ENCODE results near the gene GFM1. TPM values are rescaled to one million over a fixed set of nuclear protein-coding genes. Genes with fewer than 3 reads are reported as not detected.
A peak's percentile ranks its signal among the peaks of the same experiment; 100 is the strongest.

The GFM1 gene
- total RNA-seq, 8 experiments from 2014 or later, result 33.6 to 90.1 (median 42.9) TPM

DNA sequence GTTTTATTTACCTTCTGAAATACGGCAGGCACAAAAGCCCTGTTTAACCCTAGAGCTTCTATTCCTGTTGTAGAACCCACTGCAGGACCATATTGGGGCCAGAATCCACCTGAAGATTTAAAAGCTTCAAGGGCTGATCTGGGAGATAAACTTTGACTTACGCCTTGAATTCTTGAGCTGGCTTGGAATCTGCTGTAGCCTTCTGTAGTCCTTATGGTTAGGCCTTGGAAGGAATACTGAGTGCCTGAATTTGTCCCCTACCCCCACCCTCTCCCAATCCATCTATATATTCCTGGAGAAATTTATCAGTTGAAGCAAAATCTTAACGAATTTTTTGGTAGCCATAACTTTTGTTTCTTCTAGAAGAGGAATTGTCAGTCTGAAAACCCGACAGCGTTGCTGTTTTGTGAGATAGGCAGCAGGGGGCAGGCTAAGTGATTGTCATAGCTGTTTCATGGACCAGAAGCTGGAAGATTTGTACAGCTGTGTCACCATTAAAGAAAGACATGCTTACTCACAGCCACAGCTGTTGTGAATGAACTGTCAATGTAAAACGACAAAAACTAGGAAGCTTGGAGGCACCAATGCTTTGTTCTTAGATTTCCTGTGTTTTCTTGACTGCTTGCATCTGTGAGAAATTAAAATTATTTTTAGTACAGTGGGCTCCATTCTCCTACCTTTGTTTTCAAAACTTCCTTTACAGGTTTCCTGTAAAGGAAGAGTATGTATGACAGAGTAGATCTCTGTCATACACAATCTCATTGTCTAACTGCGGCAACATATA, 15.3 kb downstream of the GFM1 start:
- in situ Hi-C loops (cut with MboI; ENCODE audit: low pct_unique_long_range_greater_than_20kb in 2 of 9, low sequenced_read_pairs in 9 of 9, unreplicated experiment in 9 of 9), result loop anchor here in 4 of 9 experiments (5.0 to 25.0 kb wide), 3 partner anchors 128 to 603 kb away; no protein-coding TSS in a partner anchor
- Histone ChIP-seq H3K4me1 (replicated peaks in 1 of 2) (no peaks in the 10 kb centered on the region), H3K27ac (no peak overlapping the region), H3K4me3 (no peak overlapping the region)
- 18 to 80% (median 54%) methylated on average over 1 to 7 of the region's 7 CpGs for WGBS, 10 experiments
- ATAC-seq (replicated peaks in 6 of 8), result peak in 7 of 8 experiments; percentile 34 to 89 (median 77)

DNA sequence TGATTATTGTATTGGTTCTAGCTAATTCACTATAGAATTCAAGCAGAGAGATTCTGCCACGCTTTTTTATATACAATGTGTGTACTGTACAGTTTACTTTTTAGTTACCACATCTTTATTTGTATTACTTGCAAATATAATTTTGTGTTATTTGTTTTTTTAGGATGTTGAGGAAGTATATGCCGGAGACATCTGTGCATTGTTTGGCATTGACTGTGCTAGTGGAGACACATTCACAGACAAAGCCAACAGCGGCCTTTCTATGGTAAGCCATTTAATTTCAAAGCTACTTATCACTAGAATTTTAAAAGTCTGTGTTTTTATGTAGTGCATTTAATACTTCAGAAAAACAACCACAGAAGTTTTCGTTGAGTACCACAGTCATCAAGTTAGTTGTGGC, 16.4 kb downstream of the GFM1 start:
- H3K4me3 ChIP-seq, result no peak overlapping the region
- H3K27ac ChIP-seq, result no peak overlapping the region
- WGBS, 10 experiments, result 83 to 100% (median 100%) methylated on average over 1 to 4 of the region's 4 CpGs; no CpG with 5 or more reads in 1 of the 10 experiments
- in situ Hi-C loops (cut with MboI; ENCODE audit: low pct_unique_long_range_greater_than_20kb in 2 of 9, low sequenced_read_pairs in 9 of 9, unreplicated experiment in 9 of 9), result loop anchor here in 4 of 9 experiments (5.0 to 25.0 kb wide), 3 partner anchors 127 to 602 kb away; no protein-coding TSS in a partner anchor
- no peaks in the 10 kb centered on the region for H3K4me1 ChIP-seq (replicated peaks in 1 of 2)
- no peak for ATAC-seq (replicated peaks in 6 of 8)

DNA sequence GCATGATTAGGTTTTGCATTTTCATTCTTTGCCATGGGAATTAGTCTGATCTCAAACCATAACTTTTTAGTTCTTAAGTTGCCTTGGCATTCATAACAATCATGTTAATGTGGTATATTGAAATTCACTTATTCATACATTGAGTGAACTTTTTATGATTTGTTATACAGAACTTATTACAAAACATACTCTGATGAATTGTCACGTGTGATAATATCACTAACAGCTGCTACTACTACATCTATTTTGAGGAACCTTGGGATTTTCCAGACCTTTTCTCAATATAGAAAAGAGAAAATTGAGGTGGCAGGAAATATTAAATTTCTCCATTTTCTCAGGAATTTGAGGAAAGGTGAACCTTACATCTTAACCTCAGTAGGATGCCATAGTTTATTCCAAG, 18.9 kb downstream of the GFM1 start:
- in situ Hi-C loops (cut with MboI; ENCODE audit: low pct_unique_long_range_greater_than_20kb in 2 of 9, low sequenced_read_pairs in 9 of 9, unreplicated experiment in 9 of 9), result loop anchor here in 4 of 9 experiments (5.0 to 25.0 kb wide), 3 partner anchors 124 to 599 kb away; no protein-coding TSS in a partner anchor
- H3K27ac ChIP-seq, result no peak overlapping the region
- no peak overlapping the region for H3K4me3 ChIP-seq
- no peaks in the 10 kb centered on the region for H3K4me1 ChIP-seq (replicated peaks in 1 of 2)
- no peak for ATAC-seq (replicated peaks in 6 of 8)
- WGBS, 10 experiments, result 50 to 100% (median 100%) methylated on average over 1 of the region's 1 CpG

DNA sequence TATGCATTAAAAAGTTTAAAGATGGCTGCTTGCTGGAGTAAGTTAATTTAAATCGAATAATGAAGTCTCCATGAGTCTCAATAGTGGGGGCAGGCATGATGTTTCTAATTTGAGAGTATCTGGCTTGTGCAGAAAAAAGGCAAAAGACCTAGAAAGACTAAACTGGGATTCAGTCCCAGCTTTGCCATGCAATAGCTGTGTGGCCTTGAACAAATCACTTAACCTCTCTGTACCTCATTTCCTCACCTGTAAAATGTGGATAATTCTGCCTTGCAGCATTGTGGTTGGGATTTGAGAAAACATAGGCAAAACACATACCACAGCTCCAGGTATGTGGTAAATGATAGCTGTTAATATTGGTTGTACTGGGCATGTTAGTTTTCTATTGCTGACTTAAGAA, 19.5 kb downstream of the GFM1 start:
- Histone ChIP-seq H3K27ac (no peak overlapping the region), H3K4me3 (no peak overlapping the region), H3K4me1 (replicated peaks in 1 of 2) (no peaks in the 10 kb centered on the region)
- ATAC-seq (replicated peaks in 6 of 8), result no peak
- 80 to 100% (median 100%) methylated on average over 1 of the region's 1 CpG; no CpG with 5 or more reads in 1 of the 10 experiments for WGBS, 10 experiments
- in situ Hi-C loops (cut with MboI; ENCODE audit: low pct_unique_long_range_greater_than_20kb in 2 of 9, low sequenced_read_pairs in 9 of 9, unreplicated experiment in 9 of 9), result loop anchor here in 4 of 9 experiments (5.0 to 25.0 kb wide), 3 partner anchors 123 to 598 kb away; no protein-coding TSS in a partner anchor

DNA sequence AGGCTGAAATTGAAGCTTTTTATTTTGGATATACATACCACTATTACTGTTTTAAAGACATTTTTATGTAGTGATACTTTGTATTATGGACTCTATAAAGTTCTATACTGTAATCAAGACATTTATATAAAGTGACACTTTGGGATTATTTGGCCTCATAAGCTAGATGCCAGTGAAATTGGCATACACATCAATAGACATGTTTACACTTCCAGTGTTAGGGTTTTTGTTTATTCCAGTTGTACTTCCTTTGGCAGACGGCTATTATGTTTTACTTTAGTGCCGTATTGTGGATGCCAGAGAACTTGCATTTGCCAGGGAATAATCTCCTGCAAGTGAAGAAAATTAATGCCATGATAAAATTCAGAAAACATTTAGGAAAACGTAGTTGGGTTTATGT, 22.1 kb downstream of the GFM1 start:
- ATAC-seq (replicated peaks in 6 of 8), result no peak
- H3K4me3 ChIP-seq, result no peak overlapping the region
- in situ Hi-C loops (cut with MboI; ENCODE audit: low pct_unique_long_range_greater_than_20kb in 2 of 9, low sequenced_read_pairs in 9 of 9, unreplicated experiment in 9 of 9), result loop anchor here in 3 of 9 experiments (25.0 kb wide), 2 partner anchors 121 to 596 kb away; no protein-coding TSS in a partner anchor
- H3K4me1 ChIP-seq (replicated peaks in 1 of 2), result no peaks in the 10 kb centered on the region
- H3K27ac ChIP-seq, result no peak overlapping the region
- 85 to 95% (median 90%) methylated on average over 2 to 3 of the region's 3 CpGs; no CpG with 5 or more reads in 3 of the 10 experiments for WGBS, 10 experiments

DNA sequence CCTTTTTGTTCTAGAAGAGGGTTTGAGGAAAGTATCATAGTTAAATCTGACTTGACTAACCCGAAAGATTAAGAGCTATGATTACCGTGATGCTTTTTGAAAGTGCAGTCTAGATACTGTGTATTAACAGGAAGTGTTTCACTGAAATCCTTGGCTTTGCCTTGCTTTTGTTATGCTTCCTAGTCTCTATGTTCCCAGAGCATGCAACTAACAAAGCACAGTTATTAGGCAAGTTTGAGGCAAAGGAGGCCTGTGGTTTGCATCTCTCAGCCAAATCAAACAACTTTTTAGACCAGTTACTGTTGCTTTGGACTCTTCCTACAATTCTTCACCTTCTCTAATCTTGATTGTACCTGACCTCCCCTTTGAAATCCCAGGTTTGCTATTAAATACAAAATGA, 24.2 kb downstream of the GFM1 start:
- no peak for ATAC-seq (replicated peaks in 6 of 8)
- H3K27ac ChIP-seq, result no peak overlapping the region
- WGBS, 10 experiments, result 88 to 100% (median 100%) methylated on average over 1 to 2 of the region's 2 CpGs; no CpG with 5 or more reads in 2 of the 10 experiments
- in situ Hi-C loops (cut with MboI; ENCODE audit: low pct_unique_long_range_greater_than_20kb in 2 of 9, low sequenced_read_pairs in 9 of 9, unreplicated experiment in 9 of 9), result loop anchor here in 3 of 9 experiments (25.0 kb wide), 2 partner anchors 119 to 594 kb away; no protein-coding TSS in a partner anchor
- H3K4me1 ChIP-seq (replicated peaks in 1 of 2), result no peaks in the 10 kb centered on the region
- H3K4me3 ChIP-seq, result no peak overlapping the region

DNA sequence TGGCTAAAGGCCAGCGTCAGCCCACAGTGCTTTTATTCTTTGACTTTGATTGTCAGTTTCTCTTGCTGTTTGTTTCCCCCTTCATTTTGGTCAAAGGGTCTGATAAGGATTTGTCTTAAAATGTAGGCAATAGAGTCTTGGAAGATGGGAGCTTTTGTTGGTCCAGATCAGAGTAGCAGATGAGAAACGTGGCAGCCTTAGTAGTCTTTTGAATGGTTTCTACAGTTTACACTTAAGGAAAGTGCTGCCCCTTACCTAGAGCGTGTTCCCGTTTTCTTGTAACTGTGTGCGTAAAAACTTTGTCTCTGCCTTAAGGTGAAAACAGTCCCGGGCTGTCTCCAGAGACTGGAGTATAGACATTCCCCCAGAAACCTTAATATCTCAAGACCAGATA, 27.5 kb downstream of the GFM1 start:
- peak in 1 of 8 experiments; percentile 6 for ATAC-seq (replicated peaks in 6 of 8)
- Histone ChIP-seq H3K4me3 (peak overlapping the region in 1 of 5 donors; percentile 25), H3K4me1 (replicated peaks in 1 of 2) (no peaks in the 10 kb centered on the region), H3K27ac (no peak overlapping the region)
- in situ Hi-C loops (cut with MboI; ENCODE audit: low pct_unique_long_range_greater_than_20kb in 2 of 9, low sequenced_read_pairs in 9 of 9, unreplicated experiment in 9 of 9), result loop anchor here in 3 of 9 experiments (25.0 kb wide), 2 partner anchors 115 to 590 kb away; no protein-coding TSS in a partner anchor
- WGBS, 10 experiments, result 7 to 100% (median 46%) methylated on average over 1 to 6 of the region's 6 CpGs; no CpG with 5 or more reads in 1 of the 10 experiments

DNA sequence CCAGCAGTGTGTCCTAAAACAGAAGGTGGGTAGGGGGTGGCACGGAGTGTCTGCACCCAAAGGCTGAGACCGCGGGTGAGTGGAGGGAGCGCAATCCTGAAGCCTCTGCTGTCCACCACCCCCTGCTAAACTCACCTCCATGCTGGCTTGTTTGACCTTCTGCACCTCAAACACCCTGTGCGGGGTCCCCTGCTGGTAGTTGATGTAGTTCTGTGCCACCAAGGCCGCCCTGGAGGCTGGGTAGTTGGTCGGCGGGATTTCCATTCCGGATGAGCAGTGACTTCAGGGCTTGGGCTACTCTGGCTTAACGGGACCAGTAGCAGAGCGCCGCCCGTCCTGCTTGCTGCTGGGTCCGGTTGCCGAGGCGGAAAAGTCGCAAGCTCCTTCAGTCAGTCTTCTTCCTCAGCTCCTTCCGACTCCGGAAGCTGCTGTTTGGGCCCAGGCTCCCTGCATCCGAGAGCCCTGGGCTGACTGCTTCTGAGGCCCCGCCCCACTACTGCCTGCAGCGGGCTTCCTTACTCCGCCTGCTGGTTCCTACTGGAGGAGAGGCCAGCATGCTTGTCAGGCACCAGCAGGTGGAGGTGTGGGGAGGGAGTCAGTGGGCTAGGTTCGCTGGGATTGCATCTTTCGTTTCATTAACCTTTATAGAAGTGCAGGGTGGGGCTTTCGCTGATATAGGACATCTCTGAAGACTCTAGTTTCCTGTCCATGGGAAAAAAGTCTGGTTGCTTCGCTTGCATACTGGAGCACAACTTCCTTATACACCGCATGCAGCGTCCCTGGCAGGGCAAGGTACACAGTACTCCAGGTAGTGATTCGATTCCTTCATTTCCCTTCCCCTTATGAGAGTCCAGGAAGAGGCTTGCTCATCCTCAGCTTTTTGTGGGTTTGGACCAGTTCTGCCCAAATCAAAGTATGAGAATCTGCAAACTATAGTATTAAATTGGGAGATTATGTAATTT, 28.2 kb downstream of the GFM1 start, which contains the start of gene LXN:
Gene LXN, minus strand, starts transcription at position 434 of the 962 bp plus-strand sequence. Its CDS starts 170 bp downstream, at position 264.
- WGBS, 10 experiments, result 25 to 100% (median 72%) methylated on average over 1 to 10 of the region's 30 CpGs
- Histone ChIP-seq H3K4me3 (peak within 1 kb of the TSS in 1 of 5 donors; percentile 25), H3K27ac (no peak within 1 kb of the TSS), H3K4me1 (replicated peaks in 1 of 2) (no peaks in the 10 kb centered on the region)
- ATAC-seq (replicated peaks in 6 of 8), result peak; percentile 34 to 99 (median 75)
- in situ Hi-C loops (cut with MboI; ENCODE audit: low pct_unique_long_range_greater_than_20kb in 2 of 9, low sequenced_read_pairs in 9 of 9, unreplicated experiment in 9 of 9), result loop anchor here in 3 of 9 experiments (25.0 kb wide), 2 partner anchors 115 to 590 kb away; no protein-coding TSS in a partner anchor

GRCh38 chr3:158678687-158679086, 34.4 kb downstream of the GFM1 start:
- WGBS, 10 experiments, result 94 to 100% (median 100%) methylated on average over 1 to 2 of the region's 2 CpGs; no CpG with 5 or more reads in 4 of the 10 experiments
- no peak for ATAC-seq (replicated peaks in 6 of 8)
- in situ Hi-C loops (cut with MboI; ENCODE audit: low pct_unique_long_range_greater_than_20kb in 2 of 9, low sequenced_read_pairs in 9 of 9, unreplicated experiment in 9 of 9), result no loop called here
- no peak overlapping the region for H3K27ac ChIP-seq
- no peak overlapping the region for H3K4me3 ChIP-seq
- no peaks in the 10 kb centered on the region for H3K4me1 ChIP-seq (replicated peaks in 1 of 2)

- no peaks in the 10 kb centered on the region for H3K4me1 ChIP-seq (replicated peaks in 1 of 2)
- in situ Hi-C loops (cut with MboI; ENCODE audit: low pct_unique_long_range_greater_than_20kb in 2 of 9, low sequenced_read_pairs in 9 of 9, unreplicated experiment in 9 of 9), result no loop called here
- H3K4me3 ChIP-seq, result no peak overlapping the region
- no peak overlapping the region for H3K27ac ChIP-seq
- ATAC-seq (replicated peaks in 6 of 8), result peak in 1 of 8 experiments; percentile 46
- WGBS, 10 experiments, result 13 to 100% (median 67%) methylated on average over 1 of the region's 1 CpG; no CpG with 5 or more reads in 3 of the 10 experiments
Observed at GRCh38 chr3:158679547-158680000, 35.2 kb downstream of the GFM1 start.

DNA sequence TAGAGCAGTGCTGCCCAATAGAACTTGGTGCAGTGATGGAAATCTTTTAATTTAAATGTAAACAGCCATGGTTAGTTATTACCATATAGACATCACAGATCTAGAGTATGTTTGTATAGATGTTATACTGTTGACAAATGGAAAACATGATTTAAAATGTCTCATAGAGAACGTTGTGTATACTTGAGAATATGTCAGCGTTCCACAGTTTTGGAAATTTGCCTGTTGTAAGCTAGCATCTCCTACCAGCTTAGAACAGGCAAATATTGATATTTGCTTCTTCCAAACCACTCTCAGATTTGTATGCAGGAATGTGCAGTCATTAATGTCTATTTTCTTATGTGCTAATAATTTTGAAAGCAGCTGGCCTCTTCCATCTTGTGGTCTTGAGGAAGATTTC, 36.5 kb downstream of the GFM1 start:
- WGBS, 10 experiments, result 20 to 100% (median 92%) methylated on average over 1 to 2 of the region's 2 CpGs; no CpG with 5 or more reads in 2 of the 10 experiments
- Histone ChIP-seq H3K4me1 (replicated peaks in 1 of 2) (no peaks in the 10 kb centered on the region), H3K4me3 (no peak overlapping the region), H3K27ac (no peak overlapping the region)
- ATAC-seq (replicated peaks in 6 of 8), result no peak
- in situ Hi-C loops (cut with MboI; ENCODE audit: low pct_unique_long_range_greater_than_20kb in 2 of 9, low sequenced_read_pairs in 9 of 9, unreplicated experiment in 9 of 9), result no loop called here

DNA sequence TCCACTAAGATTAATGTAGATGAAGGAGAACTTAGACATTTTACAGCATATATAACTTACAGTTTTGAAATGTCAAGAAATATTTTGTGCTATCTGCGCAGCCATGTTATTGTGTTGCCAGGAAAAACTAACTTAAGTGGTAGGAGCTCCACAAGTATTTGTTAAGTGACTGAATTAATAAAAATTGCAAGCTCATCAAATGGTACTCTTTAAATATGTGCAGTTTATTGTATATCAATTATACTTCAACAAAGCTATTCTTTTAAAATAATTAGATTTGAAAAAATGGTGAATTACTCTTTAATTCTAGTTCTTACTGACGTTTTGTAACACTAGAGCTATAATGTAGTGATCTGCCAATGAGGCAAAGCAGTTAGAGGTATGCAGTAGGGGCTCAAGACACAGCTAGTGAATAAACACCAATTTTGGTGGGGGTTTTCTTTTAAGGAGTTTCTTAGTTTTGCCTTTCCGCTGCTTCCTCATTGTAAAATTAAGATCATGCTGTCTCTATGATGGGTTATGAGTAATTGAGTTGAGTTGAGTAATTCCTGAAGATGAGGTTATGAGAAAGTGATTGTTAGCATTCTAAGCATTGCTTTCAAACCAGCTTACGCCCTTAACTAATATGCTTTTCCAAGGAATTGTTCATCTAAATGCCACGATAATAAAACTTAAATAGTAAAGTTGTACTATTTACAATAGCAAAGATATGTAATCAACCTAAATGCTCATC, 39.1 kb downstream of the GFM1 start:
- in situ Hi-C loops (cut with MboI; ENCODE audit: low pct_unique_long_range_greater_than_20kb in 2 of 9, low sequenced_read_pairs in 9 of 9, unreplicated experiment in 9 of 9), result no loop called here
- H3K4me1 ChIP-seq (replicated peaks in 1 of 2), result no peaks in the 10 kb centered on the region
- peak in 2 of 8 experiments; percentile 55 for ATAC-seq (replicated peaks in 6 of 8)
- no peak overlapping the region for H3K4me3 ChIP-seq
- no peak overlapping the region for H3K27ac ChIP-seq
- 37 to 100% (median 93%) methylated on average over 3 to 5 of the region's 5 CpGs for WGBS, 10 experiments
